ENCODE data around the gene HOXC13. TPM values are rescaled to one million over a fixed set of nuclear protein-coding genes. Genes with fewer than 3 reads are reported as not detected.

The HOXC13 gene
- total RNA-seq, 3 donors from 2014 or later (not counting 1 experiment from before 2014, with no cell fraction given), result not detected

GRCh38 chr12:53994009-53994263, 55.3 kb downstream of the HOXC13 start:
- intact Hi-C loops (cut with micrococcal nuclease), result no loop called here
- Mint-ChIP-seq H3K27me3 (ENCODE audit: low read depth in 2 of 2) (peaks cover 81 to 92% of the 10 kb centered on the region in 2 donors), H3K27ac (peak overlapping the region in 1 of 2 donors; percentile 63), H3K36me3 (peaks cover 5% of the 10 kb centered on the region), H3K4me1 (peaks cover 58 to 64% of the 10 kb centered on the region in 2 donors), H3K4me3 (peak overlapping the region; percentile 74), H3K9me3 (no peaks in the 10 kb centered on the region)
- ATAC-seq, result no peak
- 11% methylated on average over 19 of the region's 19 CpGs for WGBS (ENCODE audit: insufficient coverage)
- Histone ChIP-seq H3K27me3 (ENCODE audit: control insufficient read depth, insufficient read depth, low read length) (peaks cover 95% of the 10 kb centered on the region), H3K4me3 (ENCODE audit: low read length) (no peak overlapping the region), H3K36me3 (ENCODE audit: control insufficient read depth, insufficient read depth, low read length) (no peaks in the 10 kb centered on the region), H3K9me3 (ENCODE audit: control insufficient read depth, insufficient read depth, low read length) (peaks cover 3% of the 10 kb centered on the region), H3K27ac (ENCODE audit: low read length) (no peak overlapping the region), H3K4me1 (ENCODE audit: control insufficient read depth, insufficient read depth, low read length) (peaks cover 46% of the 10 kb centered on the region)
- TF ChIP-seq CTCF (IDR thresholded peaks at IDR 0.05), result no peak
- DNase-seq, result no peak

- H3K9me3 ChIP-seq (ENCODE audit: control insufficient read depth, insufficient read depth, low read length), result peaks cover 3% of the 10 kb centered on the region
- 6% methylated on average over 59 of the region's 60 CpGs for WGBS (ENCODE audit: insufficient coverage)
- DNase-seq, result no peak
Observed at GRCh38 chr12:53994264-53995001, 55.8 kb downstream of the HOXC13 start.

GRCh38 chr12:53995002-53995377, 56.4 kb downstream of the HOXC13 start:
- DNase-seq (no peak), ATAC-seq (peak in 1 of 3 donors; percentile 20)
- intact Hi-C loops (cut with micrococcal nuclease), result loop anchor here (5.0 kb wide), 2 partner anchors 37 to 38 kb away; partner anchors contain the start of gene HOXC5
- Mint-ChIP-seq H3K4me1 (peaks cover 49 to 53% of the 10 kb centered on the region in 2 donors), H3K27me3 (ENCODE audit: low read depth in 2 of 2) (peaks cover 76 to 89% of the 10 kb centered on the region in 2 donors), H3K9me3 (no peaks in the 10 kb centered on the region), H3K36me3 (peaks cover 4% of the 10 kb centered on the region), H3K4me3 (peak overlapping the region; percentile 91), H3K27ac (peak overlapping the region in 1 of 2 donors; percentile 29)
- Histone ChIP-seq H3K27me3 (ENCODE audit: control insufficient read depth, insufficient read depth, low read length) (peaks cover 94% of the 10 kb centered on the region), H3K4me1 (ENCODE audit: control insufficient read depth, insufficient read depth, low read length) (peaks cover 45% of the 10 kb centered on the region), H3K4me3 (ENCODE audit: low read length) (peak overlapping the region; percentile 43), H3K27ac (ENCODE audit: low read length) (no peak overlapping the region), H3K9me3 (ENCODE audit: control insufficient read depth, insufficient read depth, low read length) (peaks cover 3% of the 10 kb centered on the region), H3K36me3 (ENCODE audit: control insufficient read depth, insufficient read depth, low read length) (no peaks in the 10 kb centered on the region)
- 4% methylated on average over 17 of the region's 17 CpGs for WGBS (ENCODE audit: insufficient coverage)
- TF ChIP-seq CTCF (IDR thresholded peaks at IDR 0.05), result no peak

More at GRCh38 chr12:53994264-53995001, 55.8 kb downstream of the HOXC13 start:
- TF ChIP-seq CTCF (IDR thresholded peaks at IDR 0.05), result no peak
- Histone ChIP-seq H3K36me3 (ENCODE audit: control insufficient read depth, insufficient read depth, low read length) (no peaks in the 10 kb centered on the region), H3K4me1 (ENCODE audit: control insufficient read depth, insufficient read depth, low read length) (peaks cover 42% of the 10 kb centered on the region), H3K27ac (ENCODE audit: low read length) (no peak overlapping the region), H3K27me3 (ENCODE audit: control insufficient read depth, insufficient read depth, low read length) (peaks cover 94% of the 10 kb centered on the region), H3K4me3 (ENCODE audit: low read length) (no peak overlapping the region)
- H3K4me1 Mint-ChIP-seq, result peaks cover 53 to 59% of the 10 kb centered on the region in 2 donors
- H3K9me3 Mint-ChIP-seq, result no peaks in the 10 kb centered on the region
- peaks cover 78 to 89% of the 10 kb centered on the region in 2 donors for H3K27me3 Mint-ChIP-seq (ENCODE audit: low read depth in 2 of 2)
- ATAC-seq, result peak in 2 of 3 donors; percentile 20 to 44
- intact Hi-C loops (cut with micrococcal nuclease), result loop anchor here (5.0 kb wide), 2 partner anchors 37 to 38 kb away; partner anchors contain the start of gene HOXC5
- H3K36me3 Mint-ChIP-seq, result peaks cover 5% of the 10 kb centered on the region
- peak overlapping the region in 1 of 2 donors; percentile 63 for H3K27ac Mint-ChIP-seq
- peak overlapping the region; percentile 91 for H3K4me3 Mint-ChIP-seq

Measured in natural killer cell (primary cell).